Endometrium (tissue), 2 donors: Measurements from ENCODE around the gene RGS3.

Experiments
- FAIRE-seq: peaks from 2 replicates; lab custom pipeline; 2012; peaks lifted over from hg19 to GRCh38; lab: Jason Lieb, UNC
- donor health status: control.
- donor health status: control.

RGS3 gene

GRCh38 chr9:113620377-113621161 is 157.0 kb downstream of the RGS3 start:
- no peak for FAIRE-seq

GRCh38 chr9:113621309-113621791 is 157.8 kb downstream of the RGS3 start:
- FAIRE-seq: peak; percentile 8

- peak; percentile 18 for FAIRE-seq
Measured at GRCh38 chr9:113621980-113622379, 158.5 kb downstream of the RGS3 start.

DNA sequence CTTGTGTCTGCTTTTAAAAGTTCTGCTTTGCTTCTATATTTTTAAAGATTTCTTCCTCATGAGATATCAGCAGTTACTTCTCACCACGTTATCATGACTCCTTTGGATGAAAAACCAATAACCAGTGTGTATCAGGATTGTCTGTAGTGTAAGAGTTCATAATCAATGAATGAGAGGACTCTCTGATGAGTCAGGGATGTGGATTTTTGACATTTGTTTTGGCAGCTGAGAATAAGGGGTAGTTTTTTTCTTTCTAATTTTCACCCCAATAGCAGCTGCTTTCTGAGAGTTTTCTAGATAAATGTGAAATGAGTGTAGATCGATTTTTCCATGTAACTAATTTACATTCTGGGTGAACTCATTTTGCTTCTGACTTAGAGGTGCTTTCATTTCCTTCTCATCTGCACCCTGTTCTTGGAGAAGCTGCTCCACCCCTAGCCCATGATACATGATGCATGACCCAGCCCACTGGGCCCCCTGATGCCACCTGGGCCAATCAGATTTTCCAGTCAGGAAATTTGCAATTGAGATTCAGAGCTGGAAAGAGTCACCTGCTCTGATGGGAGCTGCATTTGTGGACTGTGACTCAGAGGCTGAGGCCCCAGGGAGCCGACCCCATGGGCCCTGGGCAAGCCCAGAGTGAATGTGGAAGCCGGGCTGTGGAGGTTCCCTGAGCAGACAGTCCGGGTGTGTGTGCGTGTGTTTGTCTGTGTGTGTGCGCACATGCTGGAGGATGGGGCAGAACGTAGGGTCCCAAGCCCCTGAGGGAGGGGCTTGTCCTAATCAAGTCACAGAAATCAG is 159.3 kb downstream of the RGS3 start:
- no peak for FAIRE-seq

GRCh38 chr9:113623851-113624485 is 160.4 kb downstream of the RGS3 start:
- no peak for FAIRE-seq

DNA sequence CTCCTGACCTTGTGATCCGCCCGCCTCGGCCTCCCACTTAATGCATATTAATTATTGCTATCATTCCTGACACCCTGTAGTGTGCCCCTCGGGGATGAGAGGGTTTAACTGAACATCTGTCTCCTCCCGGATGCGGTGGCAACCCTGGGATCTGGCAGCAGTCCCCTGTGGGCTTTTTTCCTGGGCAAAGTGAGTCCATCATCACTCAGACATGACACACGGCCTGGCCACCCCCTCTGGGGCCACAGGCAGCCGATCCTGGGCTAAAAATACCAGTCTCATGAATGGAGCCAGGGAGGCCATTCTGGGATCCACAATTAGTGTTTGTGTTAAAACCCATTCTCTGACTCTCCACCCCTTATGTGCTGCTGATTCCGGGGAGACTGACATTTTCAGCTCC is 161.2 kb downstream of the RGS3 start:
- no peak for FAIRE-seq

GRCh38 chr9:113625486-113625885 is 162.0 kb downstream of the RGS3 start:
- no peak for FAIRE-seq

- FAIRE-seq: no peak
Measured at GRCh38 chr9:113626735-113627495, 163.4 kb downstream of the RGS3 start.

- no peak for FAIRE-seq
Measured at GRCh38 chr9:113628621-113629020, 165.1 kb downstream of the RGS3 start.

DNA sequence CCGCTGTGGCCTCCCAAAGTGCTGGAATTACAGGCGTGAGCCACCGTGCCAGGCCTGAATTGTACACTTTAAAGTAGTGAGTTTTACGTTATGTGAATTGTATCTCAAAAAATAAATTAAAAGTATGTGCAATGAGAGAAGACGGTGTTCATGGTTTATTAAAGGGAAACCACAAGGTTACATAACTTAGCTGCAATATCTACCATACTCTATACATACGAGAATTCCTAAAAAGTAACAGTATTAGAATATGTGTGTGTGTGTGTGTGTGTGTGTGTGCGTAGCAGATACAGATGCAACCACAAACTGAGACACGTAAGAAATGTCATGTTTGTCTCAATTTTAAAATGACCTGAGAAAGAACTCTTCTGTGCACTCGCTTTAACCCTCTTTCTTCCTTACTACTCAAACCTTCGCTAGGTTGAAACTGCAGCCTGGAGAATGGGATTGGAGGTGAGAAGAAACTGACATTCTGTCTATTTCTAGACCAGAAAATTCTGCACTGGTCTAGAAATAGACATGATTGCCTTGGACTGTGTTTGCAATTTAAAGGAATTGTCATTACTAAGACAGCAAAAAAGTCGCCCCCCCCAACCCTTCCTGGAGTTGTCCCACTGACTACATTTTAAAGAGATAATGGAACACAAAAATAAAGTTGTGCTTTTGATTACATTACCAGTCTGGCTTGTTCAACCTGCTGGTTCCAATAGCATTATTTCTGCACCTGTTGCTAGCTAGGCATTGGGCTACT is 167.0 kb downstream of the RGS3 start:
- no peak for FAIRE-seq

DNA sequence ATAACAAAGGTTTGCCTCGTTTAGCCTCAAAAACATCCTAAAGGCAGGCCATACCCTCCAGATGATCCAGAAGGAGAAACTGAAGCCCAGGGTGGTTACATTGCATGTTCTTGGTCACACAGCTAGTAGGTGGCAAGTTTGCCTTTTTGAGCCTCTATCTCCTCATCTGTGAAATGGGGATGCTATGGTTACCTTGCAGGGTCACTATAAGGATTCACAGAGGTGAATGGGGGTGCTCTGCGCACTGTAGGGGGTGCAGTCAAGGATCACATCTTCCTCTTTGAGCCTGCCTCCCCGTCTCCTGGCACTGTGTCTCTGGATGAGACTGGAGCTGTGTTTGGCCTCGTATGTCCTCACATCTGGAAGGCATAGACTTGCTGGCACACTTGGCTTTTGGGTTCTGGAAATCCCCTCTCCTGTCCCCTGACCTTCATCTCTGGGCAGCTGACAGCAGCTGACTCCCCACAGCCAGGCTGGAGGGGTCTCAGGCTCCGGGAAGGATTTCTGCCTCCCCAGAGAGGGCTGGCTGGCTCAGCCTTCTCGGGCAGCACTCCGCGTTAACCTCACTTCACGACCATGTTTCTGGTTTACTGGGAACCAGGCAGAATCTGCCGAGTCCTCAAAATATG is 167.7 kb downstream of the RGS3 start:
- no peak for FAIRE-seq

DNA sequence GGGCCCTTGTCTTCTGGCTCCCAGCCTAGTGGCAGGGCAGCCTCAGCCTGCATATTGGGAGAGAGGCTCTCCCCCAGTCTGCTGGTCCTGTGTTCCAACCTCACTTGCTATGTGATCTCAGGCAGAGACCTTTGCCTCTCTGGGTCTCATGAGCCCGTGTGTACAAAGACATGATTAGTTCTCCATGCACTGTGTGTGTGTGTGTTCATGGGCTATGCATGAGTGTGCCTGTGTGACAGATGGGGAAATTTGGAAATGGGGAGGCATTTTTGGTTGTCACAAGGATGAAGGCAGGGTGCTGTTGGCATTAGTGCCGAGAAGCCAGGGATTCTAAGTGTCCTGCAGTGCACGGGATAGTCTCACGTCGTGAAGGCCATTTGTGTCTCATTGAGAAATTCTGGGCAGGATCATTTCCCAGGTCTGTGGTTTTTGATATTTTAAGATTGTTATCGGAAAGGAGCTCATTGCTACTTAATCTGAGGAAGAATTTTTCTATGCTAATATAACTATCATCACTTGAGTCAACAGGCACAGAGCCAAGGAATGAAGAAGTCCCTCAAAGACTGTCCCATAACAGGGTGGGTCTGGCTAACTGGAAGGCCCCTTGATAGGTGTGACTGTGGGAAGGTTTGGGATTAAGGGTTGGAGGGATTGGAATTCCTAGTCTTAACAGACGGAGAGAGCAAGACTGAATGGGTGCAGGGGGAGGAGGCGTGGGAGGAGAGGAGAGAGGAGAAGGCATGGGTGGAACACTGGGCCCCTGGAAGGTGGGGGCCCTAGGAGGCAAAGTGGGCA is 168.5 kb downstream of the RGS3 start:
- no peak for FAIRE-seq

- no peak for FAIRE-seq
Measured at GRCh38 chr9:113632776-113633590, 169.5 kb downstream of the RGS3 start.

GRCh38 chr9:113633782-113634595 is 170.5 kb downstream of the RGS3 start:
- no peak for FAIRE-seq

DNA sequence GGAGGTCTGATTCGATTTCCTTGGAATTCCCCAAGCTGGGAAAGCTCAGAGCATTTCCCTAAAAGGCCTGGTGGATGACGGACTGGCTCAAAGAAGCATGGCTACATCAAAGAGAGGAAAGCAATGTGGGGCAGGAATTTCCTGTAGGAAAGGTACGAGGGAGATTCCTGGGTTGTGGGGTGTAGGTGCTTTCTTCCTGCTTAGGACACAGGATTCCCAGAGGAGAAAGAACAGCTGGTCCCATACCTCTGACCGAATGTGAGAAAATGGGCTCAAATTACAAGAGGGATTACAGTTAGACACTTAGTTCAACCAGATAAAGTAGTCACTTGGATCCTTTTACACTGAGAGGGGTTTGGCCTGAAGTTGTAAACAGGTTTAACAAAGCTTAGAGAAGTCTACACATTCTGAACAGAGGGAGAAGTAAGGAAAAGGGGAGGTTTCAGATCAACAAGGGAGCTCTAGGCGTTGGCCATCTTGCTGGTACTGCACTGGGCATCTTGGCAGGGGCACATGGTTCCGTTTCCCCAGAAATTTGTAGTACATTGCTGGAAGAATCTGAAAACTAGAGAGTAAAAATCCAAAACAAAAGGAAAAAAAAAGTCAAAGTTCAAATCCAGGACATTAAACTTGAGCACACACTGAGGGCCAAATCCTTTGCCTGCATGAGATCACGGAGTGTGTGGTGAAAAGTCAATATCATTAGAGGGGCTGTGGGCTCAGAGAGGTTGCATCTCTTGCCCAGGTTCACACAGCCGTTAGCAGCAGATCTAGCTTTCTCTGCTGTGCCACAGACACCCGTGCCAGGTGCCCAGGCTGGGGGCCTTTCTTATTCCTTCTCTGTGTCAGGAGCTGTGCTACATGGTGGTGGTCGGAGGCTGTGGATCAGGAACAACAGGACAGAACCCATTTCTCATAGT is 171.3 kb downstream of the RGS3 start:
- FAIRE-seq: no peak

- no peak for FAIRE-seq
Measured at GRCh38 chr9:113635586-113635985, 172.1 kb downstream of the RGS3 start.

GRCh38 chr9:113636165-113636564 is 172.6 kb downstream of the RGS3 start:
- no peak for FAIRE-seq
